GM12878 (cell line): ENCODE results near the gene LDLRAD4.

Experiments
- CTCF ChIP-seq, 3 experiments: IDR thresholded peaks in 2 of 3; conservative IDR thresholded peaks in 1 of 3; 2 replicates each; pipeline ENCODE4 v1.5.1; 2011; ENCODE audit warnings: low read depth in 3 of 3, low read length in 3 of 3, mild to moderate bottlenecking in 3 of 3, control low read depth in 2 of 3, moderate library complexity in 2 of 3, inconsistent platforms in 1 of 3, mixed read lengths in 1 of 3; ENCODE audit not compliant: control insufficient read depth in 2 of 3, insufficient read depth in 1 of 3; ENCODE audit errors: extremely low read depth in 1 of 3
- E2F4 ChIP-seq: IDR thresholded peaks from 2 replicates; pipeline ENCODE4 v1.6.1; 2012; ENCODE audit warnings: low read depth, low read length, improper control_type of control experiment
- FOXM1 ChIP-seq: IDR thresholded peaks from 2 replicates; pipeline ENCODE4 v1.6.1; 2012; ENCODE audit warnings: low read depth, mild to moderate bottlenecking, inconsistent platforms, low read length, moderate library complexity
- POLR2A ChIP-seq: IDR thresholded peaks from 2 replicates; pipeline ENCODE4 v1.6.1; 2011; ENCODE audit warnings: low read depth, mild to moderate bottlenecking, low read length
- POLR2AphosphoS2 ChIP-seq: IDR thresholded peaks from 2 replicates; pipeline ENCODE4 v1.6.1; 2011; ENCODE audit warnings: low read depth, mild to moderate bottlenecking, low read length, improper control_type of control experiment, moderate library complexity
- SIX5 ChIP-seq: IDR thresholded peaks from 2 replicates; pipeline ENCODE4 v1.6.1; 2011; ENCODE audit warnings: mild to moderate bottlenecking, low read depth, low read length, moderate library complexity; ENCODE audit not compliant: severe bottlenecking
- SRF ChIP-seq, 2 experiments: IDR thresholded peaks; 2 replicates each; pipeline ENCODE4 v1.6.1; 2011; ENCODE audit warnings: low read depth in 2 of 2, low read length in 2 of 2, mild to moderate bottlenecking in 1 of 2, moderate library complexity in 1 of 2

DNA sequence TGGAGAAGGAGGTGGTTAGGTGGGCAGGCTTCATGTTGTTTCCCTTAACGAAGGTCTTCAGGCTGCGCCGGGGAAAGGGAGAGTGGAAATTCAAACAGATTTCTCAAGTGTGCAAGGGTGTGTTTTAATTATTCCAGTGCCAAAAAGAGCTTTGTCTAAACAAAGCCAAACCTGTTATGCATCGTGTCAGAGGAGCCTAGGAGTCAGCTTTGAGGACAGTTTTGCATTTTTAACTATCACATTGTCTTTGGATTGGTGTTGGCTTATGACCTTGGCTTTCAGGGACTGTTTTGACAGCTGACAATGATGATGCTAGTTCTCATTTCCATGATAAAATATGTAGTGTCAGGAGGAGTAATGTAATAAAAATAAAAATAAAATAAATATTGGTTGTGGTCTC, 144.8 kb downstream of the LDLRAD4 start:
- TF ChIP-seq POLR2AphosphoS2, result no peak
- no peak for TF ChIP-seq E2F4
- TF ChIP-seq FOXM1, result no peak
- no peak for TF ChIP-seq CTCF (IDR thresholded peaks at IDR 0.05 in 2 of 3, conservative IDR thresholded peaks at IDR 0.05 in 1 of 3; ENCODE audit: control insufficient read depth in 2 of 3, extremely low read depth in 1 of 3, insufficient read depth in 1 of 3, low read depth in 3 of 3, low read length in 3 of 3)
- no peak for TF ChIP-seq POLR2A
- no peak for TF ChIP-seq SRF (IDR thresholded peaks at IDR 0.05; ENCODE audit: low read depth in 2 of 2, low read length in 2 of 2)
- no peak for TF ChIP-seq SIX5
